GM18502 (cell line): ENCODE results near the gene USH1C.

ENCODE experiments used
- ATAC-seq: cut with Tn5 transposase; IDR thresholded peaks from one replicate; pipeline ENCODE4 v1.9.1; 2021; ENCODE audit warnings: mild to moderate bottlenecking; ENCODE audit not compliant: unreplicated experiment, poor library complexity

Gene USH1C

GRCh38 chr11:17479284-17480214 lies 64.7 kb downstream of the USH1C start:
- ATAC-seq, result no peak

GRCh38 chr11:17478070-17478469 lies 66.1 kb downstream of the USH1C start:
- ATAC-seq, result no peak

GRCh38 chr11:17477361-17477760 lies 66.9 kb downstream of the USH1C start:
- no peak for ATAC-seq

- no peak for ATAC-seq
These were observed 67.2 kb downstream of the USH1C start for GRCh38 chr11:17477084-17477333.

- ATAC-seq, result no peak
These were observed 67.7 kb downstream of the USH1C start, which contains the start of gene ABCC8 for GRCh38 chr11:17476317-17477083. TSS of gene ABCC8 (minus strand) at chr11:17476845. CDS start at chr11:17476776, 69 bp downstream.

GRCh38 chr11:17475666-17476316 lies 68.4 kb downstream of the USH1C start:
- ATAC-seq, result no peak

GRCh38 chr11:17473071-17473744 lies 71.0 kb downstream of the USH1C start:
- ATAC-seq, result no peak

- no peak for ATAC-seq
These were observed 71.7 kb downstream of the USH1C start for GRCh38 chr11:17472467-17472866.

GRCh38 chr11:17471501-17471900 lies 72.7 kb downstream of the USH1C start:
- ATAC-seq, result no peak

- no peak for ATAC-seq
These were observed 74.2 kb downstream of the USH1C start for GRCh38 chr11:17469998-17470397.

- ATAC-seq, result no peak
These were observed 76.1 kb downstream of the USH1C start for GRCh38 chr11:17468122-17468521.

- ATAC-seq, result no peak
These were observed 80.6 kb downstream of the USH1C start for GRCh38 chr11:17463546-17464174.

GRCh38 chr11:17462940-17463339 lies 81.3 kb downstream of the USH1C start:
- no peak for ATAC-seq

GRCh38 chr11:17460406-17460805 lies 83.8 kb downstream of the USH1C start:
- no peak for ATAC-seq

- no peak for ATAC-seq
These were observed 84.8 kb downstream of the USH1C start for GRCh38 chr11:17459236-17459896.

- no peak for ATAC-seq
These were observed 85.9 kb downstream of the USH1C start for GRCh38 chr11:17458268-17458667.

GRCh38 chr11:17457396-17458173 lies 86.6 kb downstream of the USH1C start:
- ATAC-seq, result no peak

- no peak for ATAC-seq
These were observed 91.5 kb downstream of the USH1C start for GRCh38 chr11:17452668-17453067.

GRCh38 chr11:17449158-17449557 lies 95.1 kb downstream of the USH1C start:
- ATAC-seq, result no peak
